NCI-H226 (cell line): ENCODE results near the gene SNRNP48.

Experiments
- DNase-seq: peaks from one replicate; pipeline ENCODE4 v3.0.0-alpha.2; 2015

The SNRNP48 gene

GRCh38 chr6:7559651-7560385 is 30.2 kb upstream of the SNRNP48 start:
- DNase-seq: no peak

GRCh38 chr6:7561153-7561964 is 28.6 kb upstream of the SNRNP48 start:
- no peak for DNase-seq

- no peak for DNase-seq
These were observed 27.2 kb upstream of the SNRNP48 start for GRCh38 chr6:7562769-7563168.

- DNase-seq: no peak
These were observed 23.9 kb upstream of the SNRNP48 start for GRCh38 chr6:7566107-7566506.

DNA sequence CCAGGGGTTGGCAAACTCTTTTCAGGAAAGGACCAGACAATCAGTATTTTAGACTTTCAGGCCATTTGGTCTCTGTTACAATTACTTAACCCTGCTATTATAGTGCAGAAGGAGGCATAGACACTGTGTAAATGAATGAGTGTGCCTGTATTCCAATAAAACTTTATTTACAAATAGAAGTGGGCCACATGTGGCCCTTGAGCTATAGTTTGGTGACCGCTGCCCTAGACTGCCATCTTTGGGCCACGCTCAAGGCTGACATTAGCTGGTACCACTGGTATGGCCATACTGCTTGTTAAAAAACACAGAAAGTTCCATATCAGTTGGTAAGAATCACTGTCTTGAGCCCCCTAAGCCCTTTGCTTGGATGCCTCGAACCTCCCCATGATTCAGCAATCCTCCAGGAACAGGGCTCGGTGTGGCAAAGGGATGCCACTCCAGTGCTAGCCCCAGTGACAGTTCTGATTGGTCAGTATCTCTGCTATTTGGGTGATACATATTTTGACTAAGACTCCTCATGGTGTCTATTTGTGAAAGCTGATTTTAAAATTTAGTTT is 23.3 kb upstream of the SNRNP48 start:
- DNase-seq: no peak

- no peak for DNase-seq
These were observed 22.0 kb upstream of the SNRNP48 start for GRCh38 chr6:7568021-7568420.

- no peak for DNase-seq
These were observed 20.9 kb upstream of the SNRNP48 start for GRCh38 chr6:7569082-7569481.

DNA sequence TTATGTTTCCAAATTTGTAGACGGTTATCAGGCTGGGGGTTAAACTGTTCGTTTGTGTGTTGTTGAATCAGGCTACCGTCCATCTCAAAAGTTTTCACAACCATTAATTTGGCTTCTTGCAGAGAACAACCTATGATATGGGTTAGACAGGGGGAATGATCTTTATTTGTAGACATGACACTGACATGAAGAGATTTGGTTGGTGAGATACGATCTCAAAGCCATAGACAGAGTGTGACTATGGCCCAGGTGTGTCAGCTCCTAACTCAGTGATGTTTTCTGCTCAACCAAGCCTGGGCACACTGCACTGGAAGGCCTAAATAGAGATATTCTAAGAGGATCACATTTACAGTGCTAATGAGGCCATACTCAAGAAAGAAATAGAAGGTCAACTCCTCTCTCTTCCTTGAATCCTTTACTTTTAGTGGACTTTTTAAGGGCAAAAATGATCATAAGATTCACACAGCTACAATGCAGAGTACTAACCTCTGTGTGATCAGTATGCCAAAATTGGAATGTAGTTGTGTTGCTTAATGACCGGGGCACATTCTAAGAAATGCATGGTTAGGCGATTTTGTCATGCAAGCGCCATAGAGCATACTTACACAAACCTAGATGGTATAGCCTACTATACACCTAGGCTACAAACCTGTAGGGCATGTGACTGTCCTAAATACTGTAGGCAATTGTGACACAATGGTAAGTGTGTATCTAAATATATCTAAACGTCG is 17.6 kb upstream of the SNRNP48 start:
- no peak for DNase-seq

- no peak for DNase-seq
These were observed 15.5 kb upstream of the SNRNP48 start for GRCh38 chr6:7574500-7574899.

- DNase-seq: no peak
These were observed 11.5 kb upstream of the SNRNP48 start for GRCh38 chr6:7578516-7578915.

- no peak for DNase-seq
These were observed 11.1 kb upstream of the SNRNP48 start for GRCh38 chr6:7578931-7579330.

- no peak for DNase-seq
These were observed 10.1 kb upstream of the SNRNP48 start for GRCh38 chr6:7579851-7580250.

DNA sequence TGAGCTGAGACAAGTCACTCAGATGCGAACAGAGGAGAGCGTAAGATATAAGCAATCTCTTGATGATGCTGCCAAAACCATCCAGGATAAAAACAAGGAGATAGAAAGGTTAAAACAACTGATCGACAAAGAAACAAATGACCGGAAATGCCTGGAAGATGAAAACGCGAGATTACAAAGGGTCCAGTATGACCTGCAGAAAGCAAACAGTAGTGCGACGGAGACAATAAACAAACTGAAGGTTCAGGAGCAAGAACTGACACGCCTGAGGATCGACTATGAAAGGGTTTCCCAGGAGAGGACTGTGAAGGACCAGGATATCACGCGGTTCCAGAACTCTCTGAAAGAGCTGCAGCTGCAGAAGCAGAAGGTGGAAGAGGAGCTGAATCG is 9.5 kb upstream of the SNRNP48 start:
- no peak for DNase-seq

GRCh38 chr6:7580927-7581618 is 8.9 kb upstream of the SNRNP48 start:
- no peak for DNase-seq

DNA sequence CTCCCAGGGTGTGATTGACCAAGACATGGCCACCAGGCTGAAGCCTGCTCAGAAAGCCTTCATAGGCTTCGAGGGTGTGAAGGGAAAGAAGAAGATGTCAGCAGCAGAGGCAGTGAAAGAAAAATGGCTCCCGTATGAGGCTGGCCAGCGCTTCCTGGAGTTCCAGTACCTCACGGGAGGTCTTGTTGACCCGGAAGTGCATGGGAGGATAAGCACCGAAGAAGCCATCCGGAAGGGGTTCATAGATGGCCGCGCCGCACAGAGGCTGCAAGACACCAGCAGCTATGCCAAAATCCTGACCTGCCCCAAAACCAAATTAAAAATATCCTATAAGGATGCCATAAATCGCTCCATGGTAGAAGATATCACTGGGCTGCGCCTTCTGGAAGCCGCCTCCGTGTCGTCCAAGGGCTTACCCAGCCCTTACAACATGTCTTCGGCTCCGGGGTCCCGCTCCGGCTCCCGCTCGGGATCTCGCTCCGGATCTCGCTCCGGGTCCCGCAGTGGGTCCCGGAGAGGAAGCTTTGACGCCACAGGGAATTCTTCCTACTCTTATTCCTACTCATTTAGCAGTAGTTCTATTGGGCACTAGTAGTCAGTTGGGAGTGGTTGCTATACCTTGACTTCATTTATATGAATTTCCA is 4.6 kb upstream of the SNRNP48 start:
- no peak for DNase-seq

DNA sequence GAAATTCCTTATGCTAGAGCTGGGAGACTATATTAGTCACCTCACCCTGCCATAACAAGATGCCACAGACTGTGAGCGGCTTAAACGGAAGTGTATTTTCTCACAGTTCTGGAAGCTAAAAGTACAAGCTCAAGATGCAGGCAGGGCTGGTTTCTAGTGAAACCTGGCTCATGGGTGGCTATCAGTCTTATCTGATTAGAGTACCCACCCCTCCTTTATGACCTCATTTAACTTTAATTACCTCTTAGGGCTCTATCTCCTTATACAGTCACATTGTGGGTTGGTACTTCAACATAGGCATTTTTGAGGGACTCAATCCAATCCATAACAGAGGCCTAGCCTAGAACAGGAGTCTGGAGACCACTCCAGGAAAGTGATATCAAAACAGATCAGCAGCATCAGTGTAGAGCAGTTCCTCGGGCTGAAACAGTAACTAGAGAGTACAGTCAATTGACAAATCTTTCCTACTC is 2.3 kb upstream of the SNRNP48 start:
- no peak for DNase-seq

DNA sequence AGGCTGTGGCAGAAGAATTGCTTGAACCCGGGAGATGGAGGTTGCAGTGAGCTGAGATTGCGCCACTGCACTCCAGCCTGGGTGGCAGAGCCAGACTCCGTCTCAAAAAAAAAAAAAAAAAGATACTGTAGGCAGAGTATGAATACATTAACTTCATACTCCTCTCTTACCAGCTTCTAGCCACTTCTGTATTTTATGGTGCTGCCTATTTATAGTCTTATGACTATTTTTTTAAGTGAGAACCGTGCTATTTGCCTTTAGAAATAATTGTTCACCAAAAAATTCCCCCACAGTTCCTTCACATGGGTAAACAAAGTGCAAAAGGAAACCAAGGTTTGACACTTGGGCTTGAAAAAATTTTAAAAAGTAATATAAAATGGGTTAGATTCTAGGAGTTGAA is 1.5 kb upstream of the SNRNP48 start:
- no peak for DNase-seq

- no peak for DNase-seq
These were observed 777 bp upstream of the SNRNP48 start for GRCh38 chr6:7589221-7589620.

DNA sequence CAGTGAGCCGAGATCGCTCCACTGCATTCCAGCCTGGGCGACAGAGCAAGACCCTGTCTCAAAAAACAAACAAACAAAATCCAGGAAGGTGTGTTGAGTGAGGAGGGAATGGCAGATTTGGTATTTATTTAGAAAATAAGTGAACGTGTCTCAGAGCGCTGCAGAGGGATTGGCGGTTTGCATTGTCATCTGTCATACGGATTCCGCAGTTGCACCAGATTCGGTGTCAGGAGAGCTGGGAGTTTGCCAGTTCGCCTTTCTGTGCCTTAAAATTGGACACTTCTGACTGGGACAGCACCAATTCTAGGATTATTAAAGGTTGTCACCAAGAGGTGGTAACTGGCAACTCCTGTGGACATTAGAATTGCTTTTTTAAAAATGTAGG is 912 bp downstream of the SNRNP48 start:
- DNase-seq: no peak

GRCh38 chr6:7591770-7592169 is 1.8 kb downstream of the SNRNP48 start:
- DNase-seq: no peak

DNA sequence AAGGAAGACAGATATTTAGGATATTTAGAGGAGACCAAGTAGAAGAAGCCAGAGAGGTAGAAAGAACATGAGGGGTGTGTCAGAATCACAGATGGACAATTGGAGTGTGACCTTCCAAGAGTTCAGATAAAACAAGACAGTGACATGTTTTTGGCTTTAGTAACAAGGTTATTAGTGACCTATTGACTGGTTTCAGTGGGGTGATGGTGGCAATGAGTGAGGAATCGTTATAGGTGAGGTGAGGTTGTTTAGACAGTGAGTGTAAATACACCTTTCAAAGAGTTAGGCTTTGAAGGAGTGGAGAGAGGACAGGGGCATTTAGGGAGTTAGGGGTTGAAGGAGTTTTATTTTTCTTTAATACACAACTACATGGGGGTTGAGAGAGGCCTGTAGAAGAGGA is 3.2 kb downstream of the SNRNP48 start:
- DNase-seq: no peak

DNA sequence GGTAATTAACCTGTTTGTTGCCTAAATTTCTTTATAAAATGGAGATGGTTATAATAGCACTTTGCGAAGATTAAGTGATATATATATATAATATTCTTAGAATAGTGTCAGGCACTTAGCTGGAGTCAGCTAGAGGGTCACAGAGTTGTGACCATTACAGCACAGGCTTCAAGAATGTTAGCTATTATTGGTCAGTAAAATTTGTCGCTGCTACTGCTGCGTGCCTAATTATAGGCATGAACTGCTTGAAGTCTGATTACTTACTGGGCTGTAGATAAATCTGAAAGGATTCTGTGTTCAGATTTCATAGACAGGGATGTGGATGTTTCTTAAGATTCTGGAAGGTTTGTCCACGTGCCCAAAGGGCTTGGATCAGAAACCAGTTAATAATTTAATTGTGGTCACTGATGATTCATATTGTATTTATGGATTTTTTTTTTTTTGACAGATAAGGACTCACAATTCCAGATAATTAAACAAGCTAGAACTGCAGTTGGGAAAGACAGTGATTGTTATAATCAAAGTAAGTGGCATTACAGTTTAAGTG is 4.7 kb downstream of the SNRNP48 start:
- no peak for DNase-seq
